HG02981 (cell line): ENCODE measurements around the gene BCS1L.

Experiments used
- ATAC-seq: cut with Tn5 transposase; IDR thresholded peaks from one replicate; pipeline ENCODE4 v1.9.1; 2021; ENCODE audit warnings: mild to moderate bottlenecking, moderate library complexity; ENCODE audit not compliant: unreplicated experiment

The BCS1L gene

GRCh38 chr2:218711550-218711929 is 52.1 kb downstream of the BCS1L start:
- ATAC-seq, result no peak
